Measurements from ENCODE around the gene ITPRIPL1. TPM values are rescaled to one million over a fixed set of nuclear protein-coding genes. Genes with fewer than 3 reads are reported as not detected.

The ITPRIPL1 gene
- total RNA-seq, 1 donor from 2014 or later = 1.0 TPM

DNA sequence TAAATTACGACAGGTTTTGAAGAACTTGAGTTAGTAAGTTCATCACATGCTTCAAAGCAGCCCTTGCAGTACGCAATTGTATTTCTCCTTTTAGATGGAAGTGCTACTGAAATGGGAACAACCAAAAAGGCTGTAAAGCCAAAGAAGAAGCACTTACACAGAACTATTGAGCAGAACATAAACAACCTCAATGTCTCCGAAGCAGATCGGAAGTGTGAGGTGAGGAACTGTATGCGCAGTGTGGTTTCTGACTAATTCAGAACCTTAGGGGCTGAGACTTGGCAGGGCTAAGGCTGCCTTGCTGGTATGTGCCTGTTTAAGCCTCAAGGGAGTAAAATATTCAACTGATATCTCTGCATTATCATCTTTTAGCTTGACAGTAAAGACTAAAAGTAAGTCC is 18.9 kb downstream of the ITPRIPL1 start:
- ATAC-seq (ENCODE audit: poor library complexity) (no peak), DNase-seq (no peak)
- intact Hi-C loops (cut with DNase I) = loop anchor here (10.0 kb wide), 1 partner anchor 161 kb away; the partner anchor contains the start of gene NEURL3

- DNase-seq (no peak), ATAC-seq (ENCODE audit: poor library complexity) (peak; percentile 87)
- intact Hi-C loops (cut with DNase I) = loop anchor here (10.0 kb wide), 1 partner anchor 159 kb away; the partner anchor contains the start of gene NEURL3
Observed at GRCh38 chr2:96345438-96345837, 20.3 kb downstream of the ITPRIPL1 start.

DNA sequence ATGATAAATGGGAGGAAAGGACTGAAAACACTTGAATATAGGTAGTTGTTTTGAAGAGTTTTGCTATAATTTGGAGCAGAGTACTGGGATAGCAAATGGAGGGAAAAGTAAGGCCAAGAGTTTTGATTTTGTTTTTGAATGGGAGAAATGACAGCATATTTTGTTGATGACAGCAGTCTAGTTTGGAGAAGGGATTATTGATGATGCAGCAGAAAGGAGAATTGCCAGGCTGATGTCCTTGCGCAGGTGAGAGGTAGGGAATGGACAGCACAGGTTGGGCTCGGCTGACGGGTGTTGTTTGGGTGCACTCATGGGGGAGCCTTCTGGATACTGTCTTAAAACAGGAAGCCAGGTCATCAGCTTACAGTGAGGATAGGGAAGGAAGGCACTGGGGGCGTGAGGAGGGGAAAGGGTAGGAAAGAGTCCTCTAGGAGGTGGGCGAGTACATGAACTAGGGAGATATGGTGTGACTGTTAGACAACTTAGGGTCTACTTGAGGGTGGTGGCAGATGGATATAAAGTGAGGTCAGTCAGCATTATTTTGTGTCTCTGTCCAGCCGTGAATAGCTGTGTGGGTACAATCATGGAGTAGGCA is 20.8 kb downstream of the ITPRIPL1 start:
- no peak for ATAC-seq (ENCODE audit: poor library complexity)
- intact Hi-C loops (cut with DNase I) = loop anchor here (10.0 kb wide), 1 partner anchor 159 kb away; the partner anchor contains the start of gene NEURL3
- DNase-seq = no peak

DNA sequence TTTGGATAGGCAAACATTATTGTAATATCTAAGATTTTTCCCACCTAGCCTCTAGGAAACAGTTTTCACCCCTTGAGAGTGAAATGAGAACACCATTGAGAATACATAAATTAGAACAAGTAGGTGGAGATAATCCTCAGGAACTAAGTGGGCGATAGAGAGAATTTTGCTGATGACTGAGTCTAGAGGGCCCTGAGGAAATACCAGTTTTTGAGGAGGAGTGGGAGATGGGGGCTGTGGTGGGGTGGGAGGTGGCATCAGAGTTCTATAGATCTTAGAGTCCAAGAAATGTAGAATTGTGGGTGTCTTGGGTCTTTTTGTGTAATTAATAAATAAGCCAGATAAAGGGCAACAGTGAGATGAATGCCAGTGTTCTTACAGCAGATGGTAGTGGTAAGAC is 22.3 kb downstream of the ITPRIPL1 start:
- ATAC-seq (ENCODE audit: poor library complexity) (no peak), DNase-seq (no peak)
- intact Hi-C loops (cut with DNase I) = loop anchor here (10.0 kb wide), 1 partner anchor 157 kb away; the partner anchor contains the start of gene NEURL3

DNA sequence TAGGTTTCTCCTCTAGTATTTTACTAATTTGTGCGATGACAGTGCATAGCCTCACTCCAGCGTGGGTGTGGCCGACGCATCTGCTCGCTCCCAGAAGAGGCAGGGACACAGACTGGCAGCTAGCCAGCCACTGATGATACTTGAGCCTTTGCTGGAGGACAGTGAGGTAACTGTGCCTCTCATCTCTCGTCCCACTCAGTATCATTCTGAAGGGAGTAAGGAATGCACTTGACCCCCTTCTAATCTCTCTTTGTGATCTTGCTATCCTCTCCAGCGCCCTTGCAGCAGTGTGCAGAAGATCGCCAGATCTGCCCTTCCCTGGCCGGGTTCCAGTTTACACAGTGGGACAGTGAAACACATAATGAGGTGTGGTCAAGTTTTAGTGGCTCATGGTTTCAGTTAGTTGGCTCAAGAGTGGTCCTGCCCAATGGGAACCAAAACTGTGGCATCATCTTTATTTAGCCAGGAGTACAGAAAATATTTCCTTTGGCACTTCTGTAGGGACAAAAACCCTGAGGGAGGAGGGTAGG is 28.0 kb downstream of the ITPRIPL1 start:
- peak; percentile 56 for ATAC-seq (ENCODE audit: poor library complexity)
- intact Hi-C loops (cut with DNase I) = no loop called here

DNA sequence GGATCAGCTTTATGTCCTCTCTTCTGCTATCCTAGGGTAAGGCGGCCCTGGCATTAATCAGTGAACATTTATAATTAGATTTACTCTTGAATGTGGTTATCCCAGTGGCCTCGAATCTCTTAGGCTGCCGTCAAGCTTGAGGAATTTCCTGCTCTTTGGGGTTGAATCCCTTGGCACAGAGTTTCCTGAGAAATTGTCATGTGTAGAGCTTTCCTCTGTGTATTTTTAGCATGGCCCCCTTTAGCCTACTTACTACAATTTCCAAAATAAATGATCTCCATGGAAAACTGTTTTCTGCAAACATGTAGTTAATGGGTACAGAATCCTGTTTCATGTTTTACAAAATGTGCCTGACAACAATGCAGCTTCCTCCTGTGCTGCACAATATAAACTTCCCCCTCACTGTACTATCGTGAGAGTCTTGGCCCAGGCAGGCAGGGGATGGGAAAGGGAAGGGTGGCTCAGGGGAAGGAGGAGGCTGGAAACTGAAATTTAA is 28.5 kb downstream of the ITPRIPL1 start:
- DNase-seq (no peak), ATAC-seq (ENCODE audit: poor library complexity) (peak; percentile 36)

More for the DNA sequence above, 28.0 kb downstream of the ITPRIPL1 start:
- peak; percentile 80 for DNase-seq

GRCh38 chr2:96354492-96354891 is 29.4 kb downstream of the ITPRIPL1 start:
- intact Hi-C loops (cut with DNase I) = no loop called here
- DNase-seq (no peak), ATAC-seq (ENCODE audit: poor library complexity) (no peak)

More for the DNA sequence above, 28.5 kb downstream of the ITPRIPL1 start:
- intact Hi-C loops (cut with DNase I) = no loop called here

GRCh38 chr2:96356889-96357288 is 31.8 kb downstream of the ITPRIPL1 start:
- ATAC-seq (ENCODE audit: poor library complexity) (peak; percentile 86), DNase-seq (no peak)
- intact Hi-C loops (cut with DNase I) = no loop called here

GRCh38 chr2:96359310-96359709 is 34.2 kb downstream of the ITPRIPL1 start:
- intact Hi-C loops (cut with DNase I) = no loop called here
- ATAC-seq (ENCODE audit: poor library complexity) = no peak
- peak; percentile 58 for DNase-seq

- intact Hi-C loops (cut with DNase I) = no loop called here
- DNase-seq (no peak), ATAC-seq (ENCODE audit: poor library complexity) (no peak)
Observed at GRCh38 chr2:96359866-96360265, 34.7 kb downstream of the ITPRIPL1 start.

- intact Hi-C loops (cut with DNase I) = no loop called here
- no peak for ATAC-seq (ENCODE audit: poor library complexity)
Observed at GRCh38 chr2:96361751-96362150, 36.6 kb downstream of the ITPRIPL1 start.

GRCh38 chr2:96369186-96369585 is 44.1 kb downstream of the ITPRIPL1 start:
- intact Hi-C loops (cut with DNase I) = no loop called here
- ATAC-seq (ENCODE audit: poor library complexity) (no peak), DNase-seq (no peak)

More at GRCh38 chr2:96361751-96362150, 36.6 kb downstream of the ITPRIPL1 start:
- no peak for DNase-seq

GRCh38 chr2:96374211-96374951 is 49.3 kb downstream of the ITPRIPL1 start:
- ATAC-seq (ENCODE audit: poor library complexity) (peak; percentile 69), DNase-seq (peak; percentile 65)
- intact Hi-C loops (cut with DNase I) = no loop called here

Other genes with a start within 250 kb of the ITPRIPL1 start
- gene ADRA2B, start 208.7 kb upstream of the ITPRIPL1 start, total RNA-seq = 6.4 TPM
- not detected for gene ASTL, start 186.8 kb upstream of the ITPRIPL1 start, total RNA-seq
- 1.5 TPM for gene DUSP2, start 179.9 kb upstream of the ITPRIPL1 start, total RNA-seq
- 179 TPM for gene STARD7, start 116.5 kb upstream of the ITPRIPL1 start, total RNA-seq
- gene TMEM127, start 59.3 kb upstream of the ITPRIPL1 start, total RNA-seq = 67.3 TPM
- gene CIAO1, start 59.1 kb upstream of the ITPRIPL1 start, total RNA-seq = 62.3 TPM
- gene SNRNP200, start 19.8 kb upstream of the ITPRIPL1 start, total RNA-seq = 50.1 TPM
- gene NCAPH, start 10.4 kb downstream of the ITPRIPL1 start, total RNA-seq = 0.70 TPM
- not detected for gene NEURL3, start 180.0 kb downstream of the ITPRIPL1 start, total RNA-seq
- 9.4 TPM for gene ARID5A, start 211.4 kb downstream of the ITPRIPL1 start, total RNA-seq

Data from Right ventricle myocardium superior (tissue), 1 donor.